Esophagus muscularis mucosa (tissue), 4 donors: ENCODE data around the gene LRP8. TPM values are rescaled to one million over a fixed set of nuclear protein-coding genes. Genes with fewer than 3 reads are reported as not detected.

Experiments used
- DNase-seq: peaks from one replicate; pipeline ENCODE4 v3.0.0-alpha.2; 2017; ENCODE audit errors: extremely low spot score
- H3K27ac ChIP-seq, 4 donors: fragments of 200-600 bp; sonication (generic); replicated peaks in 1 of 4; 1 replicate in 3 of 4; 2 replicates in 1 of 4; pipeline ENCODE4 v1.5.1; 2016 to 2019; ENCODE audit warnings: mild to moderate bottlenecking in 1 of 4
- H3K27me3 ChIP-seq, 4 donors: fragments of 200-600 bp; sonication (generic); one replicate each; pipeline versions ENCODE4 v1.5.1 to v1.6.0; 2016 to 2019
- H3K36me3 ChIP-seq, 4 donors: fragments of 200-600 bp; sonication (generic); one replicate each; pipeline ENCODE4 v1.5.1; 2016 to 2019
- H3K4me1 ChIP-seq, 4 donors: fragments of 200-600 bp; sonication (generic); one replicate each; pipeline ENCODE4 v1.5.1; 2016 to 2019
- H3K4me3 ChIP-seq, 4 donors: fragments of 200-600 bp; sonication (generic); 1 replicate in 2 of 4; 2 replicates in 2 of 4; pipeline ENCODE4 v1.5.1; 2016 to 2019; ENCODE audit warnings: mild to moderate bottlenecking in 4 of 4, moderate library complexity in 1 of 4
- H3K9me3 ChIP-seq, 4 donors: fragments of 200-600 bp; sonication (generic); 1 replicate in 3 of 4; 2 replicates in 1 of 4; pipeline ENCODE4 v1.5.1; 2016 to 2019
- CTCF ChIP-seq, 3 experiments: fragments of 200-600 bp in 2 of 3; fragments of 450-650 bp in 1 of 3; sonication (generic) in 2 of 3; IDR thresholded peaks; one replicate each; pipeline ENCODE4 v1.5.1; 2017 to 2019; ENCODE audit warnings: antibody characterized with exemption in 3 of 3, mild to moderate bottlenecking in 2 of 3, moderate library complexity in 1 of 3
- EP300 ChIP-seq: sonication (generic); formaldehyde crosslinking; IDR thresholded peaks from one replicate; pipeline ENCODE4 v1.6.1; 2017; ENCODE audit warnings: antibody characterized with exemption
- POLR2A ChIP-seq: fragments of 450-650 bp; IDR thresholded peaks from one replicate; pipeline ENCODE4 v1.6.1; 2017; ENCODE audit warnings: antibody characterized with exemption, moderate library complexity, mild to moderate bottlenecking, low read depth
- POLR2AphosphoS5 ChIP-seq, 2 donors: sonication (generic); formaldehyde crosslinking; IDR thresholded peaks; one replicate each; pipeline ENCODE4 v1.6.1; 2017; ENCODE audit warnings: antibody characterized with exemption in 2 of 2
- WGBS: methylation state at CpG from one replicate; pipeline ENCODE4 v1.1.5; 2018; 5-methylcytosine and 5-hydroxymethylcytosine counted together
- intact Hi-C: fragments of 100-400 bp; cut with DNase I; formaldehyde crosslinking; loops from one replicate; pipeline ENCODE4 v1.15.1; 2023
- total RNA-seq, 4 donors: library from RNA; depleted of rRNA; stranded (reverse); fragments of >200 nt; gene quantifications; one replicate each; pipeline versions ENCODE4 v1.1.0 to v1.2.1, GENCODE V29; 2016

Gene LRP8
- total RNA-seq, 4 donors from 2014 or later = 0.83 to 6.0 (median 1.9) TPM

- Histone ChIP-seq H3K27ac (no peak overlapping the region), H3K4me1 (no peaks in the 10 kb centered on the region), H3K36me3 (no peaks in the 10 kb centered on the region), H3K27me3 (no peaks in the 10 kb centered on the region), H3K9me3 (no peaks in the 10 kb centered on the region), H3K4me3 (no peak overlapping the region)
- TF ChIP-seq EP300 (no peak), POLR2AphosphoS5 (IDR thresholded peaks at IDR 0.05) (no peak), POLR2A (no peak), CTCF (IDR thresholded peaks at IDR 0.05) (no peak)
- no peak for DNase-seq
- intact Hi-C loops = no loop called here
- WGBS = 93% methylated on average over 4 of the region's 4 CpGs
These were observed 77.5 kb downstream of the LRP8 start for GRCh38 chr1:53250325-53250724.

- 55% methylated on average over 3 of the region's 3 CpGs for whole genome bisulfite sequencing
- no peak overlapping the region for H3K4me3 ChIP-seq
- H3K4me1 ChIP-seq = no peaks in the 10 kb centered on the region
- no peaks in the 10 kb centered on the region for H3K9me3 ChIP-seq
- TF ChIP-seq EP300 = no peak
- no peak for TF ChIP-seq POLR2A
- no peak for TF ChIP-seq POLR2AphosphoS5 (IDR thresholded peaks at IDR 0.05)
- no peak for TF ChIP-seq CTCF (IDR thresholded peaks at IDR 0.05)
- intact Hi-C loops = no loop called here
- H3K36me3 ChIP-seq = no peaks in the 10 kb centered on the region
- H3K27me3 ChIP-seq = no peaks in the 10 kb centered on the region
- H3K27ac ChIP-seq = no peak overlapping the region
- no peak for DNase-seq
These were observed 78.2 kb downstream of the LRP8 start for GRCh38 chr1:53249706-53250105.

- H3K4me3 ChIP-seq = no peak overlapping the region
- no peak for DNase-seq
- H3K4me1 ChIP-seq = no peaks in the 10 kb centered on the region
- no peak overlapping the region for H3K27ac ChIP-seq
- no peaks in the 10 kb centered on the region for H3K27me3 ChIP-seq
- no peaks in the 10 kb centered on the region for H3K36me3 ChIP-seq
- 88% methylated on average over 4 of the region's 4 CpGs for WGBS
- TF ChIP-seq EP300 (no peak), POLR2A (no peak), CTCF (IDR thresholded peaks at IDR 0.05) (no peak), POLR2AphosphoS5 (IDR thresholded peaks at IDR 0.05) (no peak)
- no peaks in the 10 kb centered on the region for H3K9me3 ChIP-seq
- intact Hi-C loops = no loop called here
These were observed 81.4 kb downstream of the LRP8 start for GRCh38 chr1:53246261-53247134.

GRCh38 chr1:53244141-53244540 lies 83.7 kb downstream of the LRP8 start:
- peaks cover under 1 to 1% (median under 1%) of the 10 kb centered on the region in 4 donors for H3K4me1 ChIP-seq
- WGBS = 80% methylated on average over 4 of the region's 4 CpGs
- no peaks in the 10 kb centered on the region for H3K36me3 ChIP-seq
- no peak overlapping the region for H3K4me3 ChIP-seq
- DNase-seq = no peak
- no peaks in the 10 kb centered on the region for H3K9me3 ChIP-seq
- TF ChIP-seq POLR2A (no peak), EP300 (no peak), CTCF (IDR thresholded peaks at IDR 0.05) (no peak), POLR2AphosphoS5 (IDR thresholded peaks at IDR 0.05) (no peak)
- intact Hi-C loops = no loop called here
- no peak overlapping the region for H3K27ac ChIP-seq
- no peaks in the 10 kb centered on the region for H3K27me3 ChIP-seq
